ENCODE results near the gene SOCS6. TPM values are rescaled to one million over a fixed set of nuclear protein-coding genes. Genes with fewer than 3 reads are reported as not detected.

Gene SOCS6
- total and polyA plus RNA-seq, 2 experiments from 2014 or later: 4.4 to 13.3 TPM

DNA sequence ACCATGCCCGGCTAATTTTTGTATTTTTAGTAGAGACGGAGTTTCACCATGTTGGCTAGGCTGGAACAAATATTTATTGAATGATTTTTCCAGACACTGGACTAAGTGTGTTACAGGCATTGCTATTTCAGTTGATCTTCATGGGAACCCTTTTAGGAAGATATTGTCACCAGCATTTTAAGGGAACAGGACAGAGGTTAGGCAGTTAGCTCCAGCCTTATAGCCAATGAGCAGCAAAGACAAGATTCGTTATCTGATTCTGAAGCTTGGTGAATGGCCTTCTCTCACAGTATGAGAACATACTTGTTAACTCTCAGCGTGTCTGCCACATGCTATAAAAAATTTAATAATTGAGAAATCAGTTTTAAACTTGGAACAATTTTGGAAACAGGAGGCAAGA, 73.4 kb downstream of the SOCS6 start (continued):
- TF ChIP-seq, protein P1, sequence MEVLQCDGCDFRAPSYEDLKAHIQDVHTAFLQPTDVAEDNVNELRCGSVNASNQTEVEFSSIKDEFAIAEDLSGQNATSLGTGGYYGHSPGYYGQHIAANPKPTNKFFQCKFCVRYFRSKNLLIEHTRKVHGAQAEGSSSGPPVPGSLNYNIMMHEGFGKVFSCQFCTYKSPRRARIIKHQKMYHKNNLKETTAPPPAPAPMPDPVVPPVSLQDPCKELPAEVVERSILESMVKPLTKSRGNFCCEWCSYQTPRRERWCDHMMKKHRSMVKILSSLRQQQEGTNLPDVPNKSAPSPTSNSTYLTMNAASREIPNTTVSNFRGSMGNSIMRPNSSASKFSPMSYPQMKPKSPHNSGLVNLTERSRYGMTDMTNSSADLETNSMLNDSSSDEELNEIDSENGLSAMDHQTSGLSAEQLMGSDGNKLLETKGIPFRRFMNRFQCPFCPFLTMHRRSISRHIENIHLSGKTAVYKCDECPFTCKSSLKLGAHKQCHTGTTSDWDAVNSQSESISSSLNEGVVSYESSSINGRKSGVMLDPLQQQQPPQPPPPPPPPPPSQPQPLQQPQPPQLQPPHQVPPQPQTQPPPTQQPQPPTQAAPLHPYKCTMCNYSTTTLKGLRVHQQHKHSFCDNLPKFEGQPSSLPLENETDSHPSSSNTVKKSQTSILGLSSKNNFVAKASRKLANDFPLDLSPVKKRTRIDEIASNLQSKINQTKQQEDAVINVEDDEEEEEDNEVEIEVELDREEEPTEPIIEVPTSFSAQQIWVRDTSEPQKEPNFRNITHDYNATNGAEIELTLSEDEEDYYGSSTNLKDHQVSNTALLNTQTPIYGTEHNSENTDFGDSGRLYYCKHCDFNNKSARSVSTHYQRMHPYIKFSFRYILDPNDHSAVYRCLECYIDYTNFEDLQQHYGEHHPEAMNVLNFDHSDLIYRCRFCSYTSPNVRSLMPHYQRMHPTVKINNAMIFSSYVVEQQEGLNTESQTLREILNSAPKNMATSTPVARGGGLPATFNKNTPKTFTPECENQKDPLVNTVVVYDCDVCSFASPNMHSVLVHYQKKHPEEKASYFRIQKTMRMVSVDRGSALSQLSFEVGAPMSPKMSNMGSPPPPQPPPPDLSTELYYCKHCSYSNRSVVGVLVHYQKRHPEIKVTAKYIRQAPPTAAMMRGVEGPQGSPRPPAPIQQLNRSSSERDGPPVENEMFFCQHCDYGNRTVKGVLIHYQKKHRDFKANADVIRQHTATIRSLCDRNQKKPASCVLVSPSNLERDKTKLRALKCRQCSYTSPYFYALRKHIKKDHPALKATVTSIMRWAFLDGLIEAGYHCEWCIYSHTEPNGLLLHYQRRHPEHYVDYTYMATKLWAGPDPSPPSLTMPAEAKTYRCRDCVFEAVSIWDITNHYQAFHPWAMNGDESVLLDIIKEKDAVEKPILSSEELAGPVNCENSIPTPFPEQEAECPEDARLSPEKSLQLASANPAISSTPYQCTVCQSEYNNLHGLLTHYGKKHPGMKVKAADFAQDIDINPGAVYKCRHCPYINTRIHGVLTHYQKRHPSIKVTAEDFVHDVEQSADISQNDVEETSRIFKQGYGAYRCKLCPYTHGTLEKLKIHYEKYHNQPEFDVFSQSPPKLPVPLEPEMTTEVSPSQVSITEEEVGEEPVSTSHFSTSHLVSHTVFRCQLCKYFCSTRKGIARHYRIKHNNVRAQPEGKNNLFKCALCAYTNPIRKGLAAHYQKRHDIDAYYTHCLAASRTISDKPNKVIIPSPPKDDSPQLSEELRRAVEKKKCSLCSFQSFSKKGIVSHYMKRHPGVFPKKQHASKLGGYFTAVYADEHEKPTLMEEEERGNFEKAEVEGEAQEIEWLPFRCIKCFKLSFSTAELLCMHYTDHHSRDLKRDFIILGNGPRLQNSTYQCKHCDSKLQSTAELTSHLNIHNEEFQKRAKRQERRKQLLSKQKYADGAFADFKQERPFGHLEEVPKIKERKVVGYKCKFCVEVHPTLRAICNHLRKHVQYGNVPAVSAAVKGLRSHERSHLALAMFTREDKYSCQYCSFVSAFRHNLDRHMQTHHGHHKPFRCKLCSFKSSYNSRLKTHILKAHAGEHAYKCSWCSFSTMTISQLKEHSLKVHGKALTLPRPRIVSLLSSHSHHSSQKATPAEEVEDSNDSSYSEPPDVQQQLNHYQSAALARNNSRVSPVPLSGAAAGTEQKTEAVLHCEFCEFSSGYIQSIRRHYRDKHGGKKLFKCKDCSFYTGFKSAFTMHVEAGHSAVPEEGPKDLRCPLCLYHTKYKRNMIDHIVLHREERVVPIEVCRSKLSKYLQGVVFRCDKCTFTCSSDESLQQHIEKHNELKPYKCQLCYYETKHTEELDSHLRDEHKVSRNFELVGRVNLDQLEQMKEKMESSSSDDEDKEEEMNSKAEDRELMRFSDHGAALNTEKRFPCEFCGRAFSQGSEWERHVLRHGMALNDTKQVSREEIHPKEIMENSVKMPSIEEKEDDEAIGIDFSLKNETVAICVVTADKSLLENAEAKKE (CRISPR knock-in tag; IDR thresholded peaks at IDR 0.05): no peak
- TF ChIP-seq JUNB (IDR thresholded peaks at IDR 0.05; ENCODE audit: unreplicated experiment): no peak

DNA sequence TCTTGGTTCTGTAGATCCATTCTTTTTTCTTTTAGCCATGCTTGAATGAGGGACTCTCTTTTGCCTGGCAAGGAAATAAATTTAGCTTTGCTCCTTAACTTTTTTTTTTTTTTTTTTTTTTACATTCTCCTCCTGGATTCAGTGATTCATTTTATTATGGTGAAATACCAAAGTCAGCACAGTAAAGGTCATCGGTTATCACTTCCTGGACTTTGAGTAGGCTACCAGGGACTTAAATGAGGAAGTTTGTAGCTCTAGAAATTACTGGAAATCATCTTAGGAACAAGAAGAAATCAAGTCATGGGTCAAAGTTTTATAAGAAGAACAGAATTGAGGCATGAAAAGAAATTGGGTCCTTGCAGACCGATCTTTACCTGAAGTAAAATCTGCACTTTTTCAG, 75.0 kb downstream of the SOCS6 start:
- Mint-ChIP-seq H3K36me3 (ENCODE audit: low read depth) (no peaks in the 10 kb centered on the region), H3K27ac (no peak overlapping the region), H3K4me3 (no peak overlapping the region), H3K4me1 (peaks cover 28% of the 10 kb centered on the region), H3K9me3 (no peaks in the 10 kb centered on the region), H3K27me3 (ENCODE audit: insufficient read depth, low read depth, poor library complexity) (no peaks in the 10 kb centered on the region)
- Histone ChIP-seq H4K20me1 (replicated peaks; ENCODE audit: insufficient read depth) (no peaks in the 10 kb centered on the region), H3F3A (replicated peaks; ENCODE audit: low read depth) (no peaks in the 10 kb centered on the region), H3K4me2 (no peak overlapping the region), H3K4me3 (no peak overlapping the region), H2AFZ (no peak overlapping the region), H3K27me3 (ENCODE audit: insufficient read depth) (no peaks in the 10 kb centered on the region), H3K4me1 (ENCODE audit: insufficient read depth) (peaks cover 19% of the 10 kb centered on the region), H3K27ac (ENCODE audit: low read depth) (no peak overlapping the region), H3K36me3 (ENCODE audit: insufficient read depth) (no peaks in the 10 kb centered on the region), H3K79me2 (replicated peaks; ENCODE audit: insufficient read depth) (no peaks in the 10 kb centered on the region), H3K9me2 (ENCODE audit: insufficient read depth) (peaks cover 7% of the 10 kb centered on the region; the same call in 1 of the 2 replicates)
- no peak for DNase-seq (ENCODE audit: low spot score)
- no peak for ATAC-seq
- TF ChIP-seq NANOG (IDR thresholded peaks at IDR 0.05; ENCODE audit: borderline replicate concordance): no peak
- TF ChIP-seq, protein P2, sequence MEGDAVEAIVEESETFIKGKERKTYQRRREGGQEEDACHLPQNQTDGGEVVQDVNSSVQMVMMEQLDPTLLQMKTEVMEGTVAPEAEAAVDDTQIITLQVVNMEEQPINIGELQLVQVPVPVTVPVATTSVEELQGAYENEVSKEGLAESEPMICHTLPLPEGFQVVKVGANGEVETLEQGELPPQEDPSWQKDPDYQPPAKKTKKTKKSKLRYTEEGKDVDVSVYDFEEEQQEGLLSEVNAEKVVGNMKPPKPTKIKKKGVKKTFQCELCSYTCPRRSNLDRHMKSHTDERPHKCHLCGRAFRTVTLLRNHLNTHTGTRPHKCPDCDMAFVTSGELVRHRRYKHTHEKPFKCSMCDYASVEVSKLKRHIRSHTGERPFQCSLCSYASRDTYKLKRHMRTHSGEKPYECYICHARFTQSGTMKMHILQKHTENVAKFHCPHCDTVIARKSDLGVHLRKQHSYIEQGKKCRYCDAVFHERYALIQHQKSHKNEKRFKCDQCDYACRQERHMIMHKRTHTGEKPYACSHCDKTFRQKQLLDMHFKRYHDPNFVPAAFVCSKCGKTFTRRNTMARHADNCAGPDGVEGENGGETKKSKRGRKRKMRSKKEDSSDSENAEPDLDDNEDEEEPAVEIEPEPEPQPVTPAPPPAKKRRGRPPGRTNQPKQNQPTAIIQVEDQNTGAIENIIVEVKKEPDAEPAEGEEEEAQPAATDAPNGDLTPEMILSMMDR (conservative IDR thresholded peaks at IDR 0.05; ENCODE audit: low read depth in 2 of 2): no peak
- TF ChIP-seq, protein P3, sequence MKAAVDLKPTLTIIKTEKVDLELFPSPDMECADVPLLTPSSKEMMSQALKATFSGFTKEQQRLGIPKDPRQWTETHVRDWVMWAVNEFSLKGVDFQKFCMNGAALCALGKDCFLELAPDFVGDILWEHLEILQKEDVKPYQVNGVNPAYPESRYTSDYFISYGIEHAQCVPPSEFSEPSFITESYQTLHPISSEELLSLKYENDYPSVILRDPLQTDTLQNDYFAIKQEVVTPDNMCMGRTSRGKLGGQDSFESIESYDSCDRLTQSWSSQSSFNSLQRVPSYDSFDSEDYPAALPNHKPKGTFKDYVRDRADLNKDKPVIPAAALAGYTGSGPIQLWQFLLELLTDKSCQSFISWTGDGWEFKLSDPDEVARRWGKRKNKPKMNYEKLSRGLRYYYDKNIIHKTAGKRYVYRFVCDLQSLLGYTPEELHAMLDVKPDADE (IDR thresholded peaks at IDR 0.05): no peak
- TF ChIP-seq, protein P1 (CRISPR knock-in tag; IDR thresholded peaks at IDR 0.05): no peak
- no peak for TF ChIP-seq EZH2 (IDR thresholded peaks at IDR 0.05; ENCODE audit: low read depth, unreplicated experiment)
- TF ChIP-seq ZNF331 (CRISPR knock-in tag; IDR thresholded peaks at IDR 0.05; ENCODE audit: low read depth): no peak

Measured in GM23338 (cell line).